Activated CD4-positive, alpha-beta T cell treated with anti-CD3 and anti-CD28 coated beads, Interleukin-2, Interleukin-4, amounts not matched to agents 100 ng/mL and 50 ng/mL, durations not matched to agents 16 hours and 8 hours (primary cell): Measurements from ENCODE around the gene CENPP.

Source experiments
- DNase-seq: peaks from one replicate; pipeline ENCODE4 v3.0.0-alpha.2; 2020; ENCODE audit warnings: low spot score

Gene CENPP

DNA sequence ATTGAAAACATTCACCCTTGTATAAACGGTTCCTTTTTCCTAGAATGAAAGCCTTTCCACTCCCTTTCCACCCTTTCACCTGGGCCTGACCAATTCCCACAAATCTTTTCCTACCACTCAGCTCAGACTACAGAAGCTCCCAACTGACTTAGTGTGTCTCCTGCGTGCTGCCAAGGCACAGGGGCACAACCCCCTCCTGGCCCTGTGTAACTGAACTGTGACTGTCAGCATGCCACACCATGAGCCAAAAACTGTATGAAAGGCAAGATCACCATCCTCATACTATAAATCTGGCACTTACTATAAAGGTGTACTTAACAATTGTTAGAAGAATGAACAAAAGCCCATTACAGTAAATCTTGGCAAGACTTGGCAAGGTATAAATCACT is 12.1 kb upstream of the CENPP start:
- no peak for DNase-seq

- no peak for DNase-seq
Observed at GRCh38 chr9:92315456-92315855, 10.3 kb upstream of the CENPP start.

- DNase-seq, result no peak
Observed at GRCh38 chr9:92324431-92324830, 1.3 kb upstream of the CENPP start.

- DNase-seq, result no peak
Observed at GRCh38 chr9:92324889-92325268, 874 bp upstream of the CENPP start.

GRCh38 chr9:92325991-92326500 is 293 bp downstream of the CENPP start:
- no peak for DNase-seq

DNA sequence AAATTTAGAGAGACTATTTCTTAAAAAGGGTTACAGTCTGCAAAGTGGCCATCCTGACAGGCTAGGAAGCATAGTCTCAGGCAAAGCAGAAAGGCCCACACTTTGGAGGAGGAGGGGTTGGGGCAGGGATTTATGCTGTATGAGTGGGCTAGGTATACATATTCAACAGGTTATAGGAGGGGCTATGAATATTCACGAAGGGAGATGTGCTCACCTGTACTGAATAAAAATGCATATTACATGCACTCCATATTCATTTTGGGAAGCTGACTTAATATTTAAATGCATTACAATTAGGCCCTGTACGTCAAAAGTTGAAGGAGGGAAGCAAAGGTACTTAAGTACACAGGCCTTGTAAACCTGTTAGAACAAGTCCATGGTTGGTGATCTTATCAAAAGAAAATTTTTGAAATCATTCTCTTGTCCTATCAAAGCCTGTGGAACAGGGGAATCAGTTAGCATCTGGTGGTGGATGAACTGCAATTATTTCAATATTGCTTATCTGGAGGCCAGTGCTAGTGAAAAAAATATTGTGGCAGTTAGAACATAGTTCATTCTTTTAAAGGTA is 1.6 kb downstream of the CENPP start:
- DNase-seq, result no peak

DNA sequence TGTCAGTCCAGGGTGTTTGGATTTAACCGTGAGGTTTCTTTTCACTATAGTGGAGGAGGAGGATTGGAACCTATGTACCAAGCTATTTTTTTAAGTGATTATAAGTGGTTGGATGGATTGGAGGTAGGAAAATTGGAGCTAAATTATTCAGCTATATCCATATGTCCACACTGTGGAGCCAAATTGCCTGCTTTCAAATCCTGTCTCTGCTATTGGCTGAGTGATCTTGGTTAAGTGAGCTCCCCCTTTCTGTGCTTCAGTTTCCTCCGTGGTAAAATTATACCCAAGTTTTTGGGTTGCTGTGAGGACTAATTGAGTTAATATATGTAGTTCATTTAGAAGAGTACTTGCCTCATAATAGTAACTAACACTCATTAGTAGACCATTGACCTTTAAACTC is 2.5 kb downstream of the CENPP start:
- no peak for DNase-seq

DNA sequence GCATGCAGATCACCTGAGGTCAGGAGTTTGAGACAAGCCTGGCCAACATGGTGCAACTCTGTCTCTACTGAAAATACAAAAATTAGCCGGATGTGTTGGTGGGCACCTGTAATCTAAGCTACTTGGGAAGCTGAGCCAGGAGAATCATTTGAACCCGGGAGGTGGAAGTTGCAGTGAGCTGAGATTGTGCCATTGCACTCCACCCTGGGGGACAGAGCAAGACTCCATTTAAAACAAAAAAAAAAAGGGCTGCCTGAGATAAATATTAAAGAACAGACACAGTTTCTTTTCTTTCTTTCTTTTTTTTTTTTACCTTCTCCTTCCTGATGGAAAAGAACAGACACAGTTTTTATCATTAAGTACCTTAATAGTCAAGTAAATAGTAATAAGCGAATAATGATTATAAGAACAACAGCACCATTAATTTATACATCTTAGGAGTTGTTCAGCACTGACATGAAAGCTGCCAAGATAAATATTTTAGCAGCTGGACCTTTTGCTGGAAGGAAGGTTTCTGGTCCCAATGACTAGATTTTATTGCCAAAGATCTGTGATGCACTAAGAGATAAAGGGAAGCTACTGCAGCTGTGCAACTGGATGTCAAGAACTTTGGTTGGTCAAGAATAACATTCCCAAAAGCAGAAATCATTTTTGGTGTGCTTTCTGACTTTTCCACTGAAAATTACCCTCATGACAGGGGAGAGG is 7.0 kb downstream of the CENPP start:
- no peak for DNase-seq

DNA sequence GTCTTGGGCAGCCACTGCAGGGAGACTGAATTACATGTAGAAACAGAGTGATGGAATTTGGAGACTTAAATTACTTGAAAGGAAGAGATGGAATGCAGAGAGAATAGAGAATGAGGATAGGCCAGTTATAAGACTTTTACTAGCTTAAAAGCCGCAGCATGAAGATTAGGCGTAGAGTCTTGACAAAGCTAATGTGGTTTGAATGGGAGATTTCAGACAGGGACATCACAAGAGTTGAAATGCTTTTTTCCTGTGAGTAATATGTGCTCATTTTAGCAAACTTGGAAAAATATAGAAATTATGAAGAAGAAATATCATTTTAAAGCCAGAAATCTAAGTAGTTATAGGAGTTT is 7.5 kb downstream of the CENPP start:
- no peak for DNase-seq

DNA sequence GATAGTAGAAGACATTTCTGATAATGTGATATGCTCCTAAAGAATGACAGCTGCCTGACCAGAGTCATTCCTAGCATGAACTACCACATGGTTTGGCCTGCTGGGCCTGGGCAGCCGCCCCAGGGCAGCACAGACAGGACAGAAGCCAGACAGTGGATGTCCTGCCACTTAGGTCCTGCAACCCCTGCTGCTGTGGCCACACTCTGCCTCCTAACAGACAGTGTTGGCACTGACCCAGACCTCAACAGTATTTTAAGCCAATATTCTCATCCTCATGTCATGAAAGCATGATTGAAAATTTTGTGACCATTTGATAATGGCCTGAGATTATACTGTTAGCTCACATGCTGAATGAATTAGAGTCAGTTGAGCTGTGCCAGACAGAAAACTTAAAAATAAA is 15.8 kb downstream of the CENPP start:
- DNase-seq, result no peak

GRCh38 chr9:92342825-92343488 is 17.2 kb downstream of the CENPP start:
- DNase-seq, result no peak

DNA sequence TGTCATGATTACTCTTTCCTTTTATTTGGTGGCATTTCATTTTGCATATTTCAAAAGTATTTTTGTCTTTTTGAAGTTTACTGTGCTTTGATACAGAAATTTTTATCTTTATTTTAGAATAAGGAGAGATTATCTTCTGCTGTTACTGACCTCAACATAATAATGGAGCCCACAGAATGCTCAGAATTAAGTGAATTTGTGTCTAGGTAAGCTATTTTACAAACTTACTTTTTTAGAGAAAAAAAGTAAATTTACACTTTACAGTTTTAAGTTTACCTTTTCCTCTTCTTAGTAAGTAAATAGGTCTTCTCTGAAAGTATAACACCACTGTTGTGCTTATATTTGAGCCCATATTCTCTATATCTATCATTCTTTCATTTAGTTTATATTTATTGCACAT is 19.8 kb downstream of the CENPP start:
- DNase-seq, result no peak

DNA sequence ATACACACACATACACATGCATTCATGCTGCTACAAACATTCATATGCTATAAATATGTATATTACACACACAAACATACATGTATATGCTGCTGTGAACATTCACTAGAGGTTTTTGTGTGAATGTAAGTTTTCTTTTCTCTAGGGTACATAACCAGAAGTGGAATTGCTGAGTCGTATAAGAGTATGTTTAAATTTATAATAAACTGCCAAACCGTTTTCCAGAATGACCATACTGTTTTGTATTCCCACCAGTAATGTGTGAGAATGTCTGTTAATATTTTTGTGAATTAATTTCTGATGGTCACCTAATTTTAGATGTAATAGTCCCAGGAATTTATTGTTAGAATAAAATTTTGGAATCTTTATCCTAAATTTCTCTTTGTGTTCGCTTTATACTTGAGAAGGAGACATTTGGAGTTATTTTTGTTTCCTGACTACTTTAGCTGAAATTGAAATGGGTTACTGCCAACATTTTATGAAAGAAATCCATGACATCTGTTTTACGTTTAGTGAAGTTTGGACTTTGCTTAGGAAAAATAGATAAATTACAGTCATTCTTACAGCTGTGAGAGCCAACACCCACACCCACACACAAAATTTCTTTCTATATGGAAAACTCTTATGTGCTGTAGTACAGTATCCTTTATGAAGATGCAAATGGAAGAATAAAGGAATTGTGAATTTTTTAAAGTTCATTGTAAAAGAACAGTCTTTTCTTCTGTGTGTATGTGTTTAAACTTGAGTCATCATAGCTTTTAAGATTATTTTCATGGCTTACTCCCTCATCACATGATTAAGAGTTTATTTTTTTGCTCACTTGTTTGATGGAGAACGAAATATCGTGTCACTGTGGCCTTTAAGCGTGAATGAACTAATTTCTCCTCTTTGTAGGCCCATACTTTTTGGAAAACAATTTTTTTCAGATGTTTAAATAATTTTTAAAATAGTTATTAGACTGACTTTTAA is 24.3 kb downstream of the CENPP start:
- DNase-seq, result no peak

GRCh38 chr9:92350740-92351133 is 25.0 kb downstream of the CENPP start:
- DNase-seq, result no peak

GRCh38 chr9:92353051-92353450 is 27.3 kb downstream of the CENPP start:
- DNase-seq, result no peak

DNA sequence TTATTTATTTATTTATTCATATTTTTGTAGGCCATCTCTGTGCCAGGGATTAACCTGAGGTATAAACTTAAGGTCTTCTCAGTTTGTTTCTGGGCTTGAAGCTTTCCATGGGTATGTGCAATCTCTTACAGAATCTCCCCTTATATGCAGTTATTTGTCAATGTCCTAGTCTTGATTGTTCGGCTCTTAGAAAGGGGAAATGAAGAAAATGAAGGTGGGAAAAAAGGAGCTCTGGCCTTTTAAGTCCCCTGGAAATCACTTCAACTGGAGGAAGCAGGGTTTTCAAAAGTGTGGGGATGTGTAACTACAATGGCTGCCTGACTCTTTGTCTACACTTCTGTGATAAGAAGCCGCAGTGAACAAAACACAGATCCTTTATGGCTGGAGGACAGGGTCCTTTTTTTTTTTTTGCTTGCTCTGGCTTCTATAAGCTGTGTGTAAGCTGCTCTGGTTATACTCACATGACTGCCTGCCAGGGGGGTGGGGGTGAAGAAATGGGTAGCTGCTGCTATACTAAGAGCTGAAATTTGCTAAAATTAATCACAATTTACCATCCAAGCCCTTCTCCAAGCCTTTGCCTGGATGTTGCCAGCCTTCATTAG is 33.7 kb downstream of the CENPP start:
- DNase-seq, result no peak

GRCh38 chr9:92360083-92360482 is 34.3 kb downstream of the CENPP start:
- DNase-seq, result no peak

- no peak for DNase-seq
Observed at GRCh38 chr9:92369075-92369474, 43.3 kb downstream of the CENPP start.

- no peak for DNase-seq
Observed at GRCh38 chr9:92373167-92373566, 47.4 kb downstream of the CENPP start.

- DNase-seq, result no peak
Observed at GRCh38 chr9:92377876-92378275, 52.1 kb downstream of the CENPP start.

- DNase-seq, result no peak
Observed at GRCh38 chr9:92378865-92379560, 53.3 kb downstream of the CENPP start.
